ENCODE results near the gene FCN2.

GRCh38 chr9:134863306-134863902 is 17.2 kb upstream of the FCN2 start:
- TF ChIP-seq CTCF (tag by site-specific recombination; IDR thresholded peaks at IDR 0.05): no peak
- TF ChIP-seq ZNF18 (tag by site-specific recombination; IDR thresholded peaks at IDR 0.05): no peak
- no peak for TF ChIP-seq AEBP2 (tag by site-specific recombination; IDR thresholded peaks at IDR 0.05; ENCODE audit: borderline replicate concordance)
- TF ChIP-seq ZNF157 (tag by site-specific recombination; IDR thresholded peaks at IDR 0.05): no peak
- TF ChIP-seq ZNF155 (tag by site-specific recombination; IDR thresholded peaks at IDR 0.05): no peak
- no peak for TF ChIP-seq ZNF169 (tag by site-specific recombination; IDR thresholded peaks at IDR 0.05)
- TF ChIP-seq ZNF560 (tag by site-specific recombination; IDR thresholded peaks at IDR 0.05; ENCODE audit: borderline replicate concordance): no peak
- no peak for TF ChIP-seq HOXC10 (CRISPR knock-in tag; IDR thresholded peaks at IDR 0.05)
- TF ChIP-seq ZBTB21 (tag by site-specific recombination; IDR thresholded peaks at IDR 0.05): no peak
- TF ChIP-seq ZNF174 (tag by site-specific recombination; IDR thresholded peaks at IDR 0.05): no peak
- TF ChIP-seq ZBTB17 (tag by site-specific recombination; IDR thresholded peaks at IDR 0.05): no peak

Data from HEK293 (cell line).